Measurements from ENCODE around the gene GORAB. TPM values are rescaled to one million over a fixed set of nuclear protein-coding genes. Genes with fewer than 3 reads are reported as not detected.

The GORAB gene
- total RNA-seq, 1 experiment from 2014 or later = 13.1 TPM

GRCh38 chr1:170533298-170533697 is 1.3 kb downstream of the GORAB start:
- Histone ChIP-seq H3K9me2 (replicated peaks; ENCODE audit: insufficient read depth, low read length) (no peaks in the 10 kb centered on the region; the same call in 1 of the 2 replicates), H3K4me2 (ENCODE audit: low read depth, low read length, poor library complexity, severe bottlenecking) (peak overlapping the region; percentile 84), H3K4me3 (ENCODE audit: low read length) (peak overlapping the region; percentile 91), H3K9ac (ENCODE audit: low read length) (peak overlapping the region; percentile 81), H3K27ac (ENCODE audit: low read length) (0 out of 2 replicates have a peak overlapping the region, but pooled peaks have one; percentile 79), H3K79me2 (ENCODE audit: low read length) (peaks cover 59% of the 10 kb centered on the region), H3K27me3 (ENCODE audit: low read length) (no peaks in the 10 kb centered on the region), H3K4me1 (ENCODE audit: low read length) (peaks cover 29% of the 10 kb centered on the region), H2AFZ (ENCODE audit: low read length) (no peak overlapping the region), H3K9me3 (ENCODE audit: low read length) (no peaks in the 10 kb centered on the region), H3K36me3 (ENCODE audit: insufficient read depth, low read length) (peaks cover 7% of the 10 kb centered on the region; the same call in 1 of the 2 replicates), H4K20me1 (ENCODE audit: insufficient read depth, low read depth, low read length) (no peaks in the 10 kb centered on the region)
- no peak for DNase-seq

DNA sequence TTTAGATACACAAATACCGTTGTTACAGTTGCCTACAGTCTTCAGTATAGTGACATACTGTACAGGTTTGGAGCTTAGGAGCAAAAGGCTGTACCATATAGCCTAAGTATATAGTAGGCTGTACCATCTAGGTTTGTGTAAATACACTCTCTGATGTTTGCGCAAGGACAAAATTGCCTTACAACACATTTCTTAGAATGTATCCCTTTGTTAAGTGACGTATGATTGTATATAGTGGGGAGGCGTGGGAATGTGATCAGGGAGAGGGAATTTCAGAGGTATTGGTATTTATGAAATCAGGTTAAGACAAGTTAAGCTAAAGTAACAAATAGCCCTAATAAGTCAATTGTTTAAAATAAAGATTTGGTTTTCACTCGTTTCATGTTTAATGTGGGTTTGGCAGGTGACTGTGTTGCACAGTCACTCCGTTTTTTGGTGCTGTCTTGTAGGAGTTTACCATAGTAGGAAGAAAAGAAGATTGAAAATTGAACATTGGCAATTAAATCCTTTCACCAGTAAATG is 2.7 kb downstream of the GORAB start:
- Histone ChIP-seq H2AFZ (ENCODE audit: low read length) (no peak overlapping the region), H3K36me3 (ENCODE audit: insufficient read depth, low read length) (peaks cover 21% of the 10 kb centered on the region; the same call in 1 of the 2 replicates), H3K4me2 (ENCODE audit: low read depth, low read length, poor library complexity, severe bottlenecking) (no peak overlapping the region), H3K4me1 (ENCODE audit: low read length) (peaks cover 29% of the 10 kb centered on the region), H3K4me3 (ENCODE audit: low read length) (no peak overlapping the region), H4K20me1 (ENCODE audit: insufficient read depth, low read depth, low read length) (no peaks in the 10 kb centered on the region), H3K79me2 (ENCODE audit: low read length) (peaks cover 67% of the 10 kb centered on the region), H3K27ac (ENCODE audit: low read length) (no peak overlapping the region), H3K9ac (ENCODE audit: low read length) (no peak overlapping the region), H3K27me3 (ENCODE audit: low read length) (no peaks in the 10 kb centered on the region), H3K9me3 (ENCODE audit: low read length) (no peaks in the 10 kb centered on the region), H3K9me2 (replicated peaks; ENCODE audit: insufficient read depth, low read length) (no peaks in the 10 kb centered on the region; the same call in 1 of the 2 replicates)
- DNase-seq = no peak

DNA sequence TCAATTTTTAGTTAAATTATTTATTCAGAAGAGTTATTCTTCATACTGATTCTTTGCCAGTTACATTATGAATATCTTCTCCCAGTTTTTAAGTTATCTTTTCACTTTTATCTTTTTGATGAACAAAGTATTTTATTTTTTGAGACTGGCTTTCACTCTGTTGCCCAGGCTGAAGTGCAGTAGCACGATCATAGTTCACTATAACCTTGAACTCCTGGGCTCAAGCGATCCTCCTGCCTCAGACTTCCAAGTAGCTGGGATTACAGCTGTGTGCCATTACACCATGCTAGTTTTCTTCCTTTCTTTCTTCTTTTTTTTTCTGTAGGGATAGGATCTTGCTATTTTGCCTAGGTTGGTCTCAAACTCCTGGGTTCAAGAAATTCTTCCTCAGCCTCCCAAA is 3.5 kb downstream of the GORAB start:
- no peaks in the 10 kb centered on the region for H4K20me1 ChIP-seq (ENCODE audit: insufficient read depth, low read depth, low read length)
- H3K36me3 ChIP-seq (ENCODE audit: insufficient read depth, low read length) = peaks cover 22% of the 10 kb centered on the region; the same call in 1 of the 2 replicates
- no peak overlapping the region for H3K9ac ChIP-seq (ENCODE audit: low read length)
- no peaks in the 10 kb centered on the region for H3K9me3 ChIP-seq (ENCODE audit: low read length)
- DNase-seq = no peak
- H3K4me1 ChIP-seq (ENCODE audit: low read length) = peaks cover 27% of the 10 kb centered on the region
- peaks cover 67% of the 10 kb centered on the region for H3K79me2 ChIP-seq (ENCODE audit: low read length)
- peak overlapping the region; percentile 13 for H3K4me2 ChIP-seq (ENCODE audit: low read depth, low read length, poor library complexity, severe bottlenecking)
- no peaks in the 10 kb centered on the region for H3K27me3 ChIP-seq (ENCODE audit: low read length)
- H3K27ac ChIP-seq (ENCODE audit: low read length) = no peak overlapping the region
- no peak overlapping the region for H3K4me3 ChIP-seq (ENCODE audit: low read length)
- H2AFZ ChIP-seq (ENCODE audit: low read length) = no peak overlapping the region
- no peaks in the 10 kb centered on the region; the same call in 1 of the 2 replicates for H3K9me2 ChIP-seq (replicated peaks; ENCODE audit: insufficient read depth, low read length)

DNA sequence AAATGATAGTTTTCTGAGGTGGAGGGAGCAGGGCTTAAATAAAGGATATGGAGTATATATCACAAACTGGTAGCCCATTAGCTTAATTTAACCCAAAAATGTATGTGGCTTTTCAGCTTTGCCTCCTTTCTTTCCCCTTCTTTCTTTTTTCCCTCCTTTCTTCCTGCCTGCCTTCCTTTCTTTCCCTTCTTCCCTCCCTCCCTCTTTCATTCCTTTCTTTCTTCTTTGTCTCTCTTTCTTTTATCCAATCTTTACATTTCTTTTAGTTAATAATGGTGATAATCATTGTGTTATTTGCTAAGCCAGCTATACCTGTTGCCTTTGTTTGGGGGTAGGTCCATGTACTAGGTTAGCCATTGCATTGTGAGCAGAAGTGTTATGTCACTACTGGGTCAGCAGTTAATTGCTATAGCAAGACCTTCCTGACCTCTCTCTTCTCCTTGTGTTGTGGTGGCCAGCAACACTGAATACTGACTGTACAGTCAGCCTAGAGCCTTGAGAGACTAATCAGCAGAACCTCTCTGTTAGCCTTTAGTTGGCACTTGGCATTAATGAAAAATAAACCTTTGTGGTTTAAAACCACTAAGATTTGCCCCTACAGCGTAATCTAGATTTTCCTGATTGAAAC is 5.1 kb downstream of the GORAB start:
- H3K27me3 ChIP-seq (ENCODE audit: low read length) = no peaks in the 10 kb centered on the region
- no peak overlapping the region for H3K4me2 ChIP-seq (ENCODE audit: low read depth, low read length, poor library complexity, severe bottlenecking)
- no peaks in the 10 kb centered on the region for H4K20me1 ChIP-seq (ENCODE audit: insufficient read depth, low read depth, low read length)
- H3K36me3 ChIP-seq (ENCODE audit: insufficient read depth, low read length) = peaks cover 22% of the 10 kb centered on the region; the same call in 1 of the 2 replicates
- H3K27ac ChIP-seq (ENCODE audit: low read length) = no peak overlapping the region
- no peak overlapping the region for H3K9ac ChIP-seq (ENCODE audit: low read length)
- no peak overlapping the region for H2AFZ ChIP-seq (ENCODE audit: low read length)
- DNase-seq = no peak
- H3K9me2 ChIP-seq (replicated peaks; ENCODE audit: insufficient read depth, low read length) = no peaks in the 10 kb centered on the region; the same call in 1 of the 2 replicates
- H3K4me1 ChIP-seq (ENCODE audit: low read length) = peaks cover 20% of the 10 kb centered on the region
- H3K79me2 ChIP-seq (ENCODE audit: low read length) = peaks cover 67% of the 10 kb centered on the region
- H3K4me3 ChIP-seq (ENCODE audit: low read length) = no peak overlapping the region
- H3K9me3 ChIP-seq (ENCODE audit: low read length) = no peaks in the 10 kb centered on the region

DNA sequence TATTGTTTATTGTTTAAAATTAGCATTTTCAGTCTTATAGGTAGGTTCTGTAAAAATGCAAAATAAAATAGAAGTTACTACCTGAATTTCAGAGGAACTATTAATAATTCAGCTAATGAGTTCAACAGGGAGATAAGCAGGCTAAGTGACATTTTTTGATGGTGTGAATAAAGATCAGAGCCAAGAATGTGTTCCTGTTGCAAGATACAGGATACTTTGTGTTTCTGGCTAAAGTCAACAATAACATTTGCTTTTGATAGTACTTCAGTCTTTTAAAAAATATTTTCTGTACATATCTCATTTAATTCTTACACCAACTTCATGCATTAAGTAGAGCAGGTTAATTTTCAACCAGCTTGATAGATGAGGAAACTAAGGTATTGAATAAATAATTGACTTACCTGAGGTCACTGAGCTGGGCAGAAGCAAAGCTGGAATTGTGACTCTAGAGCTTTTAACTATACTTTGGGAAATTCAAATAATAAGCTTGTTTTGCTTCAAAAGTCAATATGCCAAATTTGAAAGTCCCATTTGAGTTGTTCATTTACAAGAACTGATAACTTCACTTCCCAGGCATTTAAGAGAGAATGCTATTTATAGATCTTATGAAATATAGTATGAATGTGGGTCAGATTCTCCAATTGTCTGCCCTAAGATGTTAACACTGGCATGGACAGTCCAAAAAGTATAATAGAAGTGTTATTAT is 6.0 kb downstream of the GORAB start:
- Histone ChIP-seq H3K4me2 (ENCODE audit: low read depth, low read length, poor library complexity, severe bottlenecking) (no peak overlapping the region), H3K9me2 (replicated peaks; ENCODE audit: insufficient read depth, low read length) (no peaks in the 10 kb centered on the region; the same call in 1 of the 2 replicates), H3K27ac (ENCODE audit: low read length) (no peak overlapping the region), H3K9me3 (ENCODE audit: low read length) (no peaks in the 10 kb centered on the region), H3K79me2 (ENCODE audit: low read length) (peaks cover 59% of the 10 kb centered on the region), H3K4me3 (ENCODE audit: low read length) (no peak overlapping the region), H3K4me1 (ENCODE audit: low read length) (peaks cover 19% of the 10 kb centered on the region), H3K9ac (ENCODE audit: low read length) (no peak overlapping the region), H4K20me1 (ENCODE audit: insufficient read depth, low read depth, low read length) (no peaks in the 10 kb centered on the region), H3K27me3 (ENCODE audit: low read length) (no peaks in the 10 kb centered on the region), H3K36me3 (ENCODE audit: insufficient read depth, low read length) (peaks cover 30% of the 10 kb centered on the region; the same call in 1 of the 2 replicates), H2AFZ (ENCODE audit: low read length) (no peak overlapping the region)
- no peak for DNase-seq

DNA sequence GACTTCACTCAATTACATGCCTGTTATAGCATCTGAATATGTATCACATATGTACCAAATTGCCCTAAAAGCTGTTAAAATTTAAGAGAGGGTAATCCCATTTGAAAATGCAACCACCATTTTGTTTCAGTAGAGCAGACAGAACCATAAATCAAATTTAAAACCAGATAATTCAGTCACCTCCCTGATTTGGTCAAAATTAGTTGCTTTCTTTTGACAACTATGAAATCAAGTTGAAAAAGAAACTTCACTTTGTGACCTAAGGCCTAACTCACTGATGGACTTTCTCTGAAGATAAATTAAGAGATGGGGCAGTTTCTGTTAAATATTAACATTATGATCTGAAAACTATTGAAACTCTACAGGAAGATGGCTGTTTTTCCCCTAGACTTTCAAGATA is 6.7 kb downstream of the GORAB start:
- H3K9me3 ChIP-seq (ENCODE audit: low read length) = no peaks in the 10 kb centered on the region

DNA sequence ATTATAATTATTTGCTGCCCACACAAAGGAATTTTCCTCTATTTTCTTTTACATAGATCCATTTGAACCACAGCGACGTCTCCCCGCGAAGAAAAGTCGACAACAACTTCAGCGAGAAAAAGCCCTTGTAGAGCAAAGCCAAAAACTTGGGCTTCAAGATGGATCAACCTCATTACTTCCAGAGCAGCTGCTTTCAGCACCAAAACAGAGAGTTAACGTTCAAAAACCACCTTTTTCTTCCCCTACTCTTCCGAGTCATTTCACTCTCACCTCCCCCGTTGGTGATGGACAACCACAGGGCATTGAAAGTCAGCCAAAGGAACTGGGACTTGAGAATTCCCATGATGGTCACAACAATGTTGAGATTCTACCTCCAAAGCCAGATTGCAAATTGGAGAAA is 7.2 kb downstream of the GORAB start:
- Histone ChIP-seq H2AFZ (ENCODE audit: low read length) (no peak overlapping the region), H3K9ac (ENCODE audit: low read length) (no peak overlapping the region), H3K27me3 (ENCODE audit: low read length) (no peaks in the 10 kb centered on the region), H3K9me2 (replicated peaks; ENCODE audit: insufficient read depth, low read length) (no peaks in the 10 kb centered on the region; the same call in 1 of the 2 replicates), H3K27ac (ENCODE audit: low read length) (no peak overlapping the region), H4K20me1 (ENCODE audit: insufficient read depth, low read depth, low read length) (no peaks in the 10 kb centered on the region), H3K36me3 (ENCODE audit: insufficient read depth, low read length) (peaks cover 41% of the 10 kb centered on the region), H3K4me3 (ENCODE audit: low read length) (no peak overlapping the region), H3K79me2 (ENCODE audit: low read length) (peaks cover 47% of the 10 kb centered on the region), H3K4me2 (ENCODE audit: low read depth, low read length, poor library complexity, severe bottlenecking) (no peak overlapping the region), H3K9me3 (ENCODE audit: low read length) (no peaks in the 10 kb centered on the region), H3K4me1 (ENCODE audit: low read length) (peaks cover 7% of the 10 kb centered on the region)
- no peak for DNase-seq

More for the DNA sequence above, 6.7 kb downstream of the GORAB start:
- Histone ChIP-seq H3K9me2 (replicated peaks; ENCODE audit: insufficient read depth, low read length) (no peaks in the 10 kb centered on the region; the same call in 1 of the 2 replicates), H3K4me1 (ENCODE audit: low read length) (peaks cover 12% of the 10 kb centered on the region), H2AFZ (ENCODE audit: low read length) (no peak overlapping the region), H3K9ac (ENCODE audit: low read length) (no peak overlapping the region), H4K20me1 (ENCODE audit: insufficient read depth, low read depth, low read length) (no peaks in the 10 kb centered on the region), H3K79me2 (ENCODE audit: low read length) (peaks cover 52% of the 10 kb centered on the region), H3K4me3 (ENCODE audit: low read length) (no peak overlapping the region), H3K4me2 (ENCODE audit: low read depth, low read length, poor library complexity, severe bottlenecking) (no peak overlapping the region), H3K27me3 (ENCODE audit: low read length) (no peaks in the 10 kb centered on the region), H3K27ac (ENCODE audit: low read length) (no peak overlapping the region), H3K36me3 (ENCODE audit: insufficient read depth, low read length) (peaks cover 36% of the 10 kb centered on the region)
- no peak for DNase-seq

DNA sequence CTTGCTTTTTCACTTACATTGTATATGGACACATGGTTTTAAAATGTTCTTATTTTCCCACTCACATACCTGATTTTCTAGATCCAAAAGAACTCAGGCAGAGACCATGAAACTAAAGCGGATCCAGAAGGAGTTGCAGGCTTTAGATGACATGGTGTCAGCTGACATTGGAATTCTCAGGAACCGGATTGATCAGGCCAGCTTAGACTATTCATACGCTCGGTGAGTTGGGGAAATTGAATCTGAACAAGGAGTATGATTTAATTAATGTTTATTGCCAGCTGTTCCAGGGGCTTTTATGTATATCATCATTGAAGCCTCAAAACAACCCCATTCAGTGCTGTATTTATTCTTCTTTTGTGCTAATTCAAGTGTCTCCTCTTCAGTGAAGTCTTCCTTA is 12.7 kb downstream of the GORAB start:
- no peak overlapping the region for H2AFZ ChIP-seq (ENCODE audit: low read length)
- H3K27me3 ChIP-seq (ENCODE audit: low read length) = no peaks in the 10 kb centered on the region
- no peaks in the 10 kb centered on the region for H3K9me2 ChIP-seq (replicated peaks; ENCODE audit: insufficient read depth, low read length)
- H3K4me3 ChIP-seq (ENCODE audit: low read length) = no peak overlapping the region
- H3K36me3 ChIP-seq (ENCODE audit: insufficient read depth, low read length) = peaks cover 62% of the 10 kb centered on the region
- no peak overlapping the region for H3K4me2 ChIP-seq (ENCODE audit: low read depth, low read length, poor library complexity, severe bottlenecking)
- DNase-seq = no peak
- H3K4me1 ChIP-seq (ENCODE audit: low read length) = no peaks in the 10 kb centered on the region
- no peak overlapping the region for H3K9ac ChIP-seq (ENCODE audit: low read length)
- H3K9me3 ChIP-seq (ENCODE audit: low read length) = no peaks in the 10 kb centered on the region
- H3K27ac ChIP-seq (ENCODE audit: low read length) = no peak overlapping the region
- no peaks in the 10 kb centered on the region for H4K20me1 ChIP-seq (ENCODE audit: insufficient read depth, low read depth, low read length)
- no peaks in the 10 kb centered on the region; the same call in 1 of the 2 replicates for H3K79me2 ChIP-seq (ENCODE audit: low read length)

Measured in Karpas-422 (cell line).